ENCODE data around the gene DNAJB9.

Gene DNAJB9

DNA sequence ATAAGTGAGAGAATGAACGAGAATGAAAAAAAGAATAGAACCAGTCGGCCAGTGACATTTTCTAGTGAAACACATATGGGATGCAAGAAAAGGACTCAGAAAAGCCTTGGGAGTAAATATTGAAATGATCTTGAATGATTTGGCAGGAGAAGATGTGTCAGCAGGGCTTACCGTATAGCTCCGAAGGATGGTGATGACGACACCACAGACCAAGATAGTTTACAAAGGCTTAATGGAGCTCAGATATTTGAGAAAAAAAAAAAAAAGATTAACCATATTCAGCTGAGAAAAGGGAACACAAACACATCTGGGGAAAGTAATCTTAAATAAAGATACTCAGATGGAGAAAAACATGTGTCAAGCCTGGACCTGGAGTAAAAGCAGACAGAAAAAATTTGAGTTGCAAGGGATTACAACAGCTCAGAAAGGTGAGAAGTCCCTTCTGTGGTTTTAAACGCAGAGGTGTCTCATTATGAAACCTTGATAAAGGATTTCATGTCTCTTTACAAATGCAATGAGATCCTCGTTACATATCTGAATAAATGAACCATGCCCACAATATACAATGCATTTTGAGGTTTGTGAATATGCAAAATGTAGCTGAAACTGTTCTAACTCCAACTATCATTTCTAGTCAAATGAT lies 36.0 kb downstream of the DNAJB9 start:
- TF ChIP-seq, protein P1, sequence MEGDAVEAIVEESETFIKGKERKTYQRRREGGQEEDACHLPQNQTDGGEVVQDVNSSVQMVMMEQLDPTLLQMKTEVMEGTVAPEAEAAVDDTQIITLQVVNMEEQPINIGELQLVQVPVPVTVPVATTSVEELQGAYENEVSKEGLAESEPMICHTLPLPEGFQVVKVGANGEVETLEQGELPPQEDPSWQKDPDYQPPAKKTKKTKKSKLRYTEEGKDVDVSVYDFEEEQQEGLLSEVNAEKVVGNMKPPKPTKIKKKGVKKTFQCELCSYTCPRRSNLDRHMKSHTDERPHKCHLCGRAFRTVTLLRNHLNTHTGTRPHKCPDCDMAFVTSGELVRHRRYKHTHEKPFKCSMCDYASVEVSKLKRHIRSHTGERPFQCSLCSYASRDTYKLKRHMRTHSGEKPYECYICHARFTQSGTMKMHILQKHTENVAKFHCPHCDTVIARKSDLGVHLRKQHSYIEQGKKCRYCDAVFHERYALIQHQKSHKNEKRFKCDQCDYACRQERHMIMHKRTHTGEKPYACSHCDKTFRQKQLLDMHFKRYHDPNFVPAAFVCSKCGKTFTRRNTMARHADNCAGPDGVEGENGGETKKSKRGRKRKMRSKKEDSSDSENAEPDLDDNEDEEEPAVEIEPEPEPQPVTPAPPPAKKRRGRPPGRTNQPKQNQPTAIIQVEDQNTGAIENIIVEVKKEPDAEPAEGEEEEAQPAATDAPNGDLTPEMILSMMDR (IDR thresholded peaks at IDR 0.05; ENCODE audit: low read depth, low read length), result no peak

DNA sequence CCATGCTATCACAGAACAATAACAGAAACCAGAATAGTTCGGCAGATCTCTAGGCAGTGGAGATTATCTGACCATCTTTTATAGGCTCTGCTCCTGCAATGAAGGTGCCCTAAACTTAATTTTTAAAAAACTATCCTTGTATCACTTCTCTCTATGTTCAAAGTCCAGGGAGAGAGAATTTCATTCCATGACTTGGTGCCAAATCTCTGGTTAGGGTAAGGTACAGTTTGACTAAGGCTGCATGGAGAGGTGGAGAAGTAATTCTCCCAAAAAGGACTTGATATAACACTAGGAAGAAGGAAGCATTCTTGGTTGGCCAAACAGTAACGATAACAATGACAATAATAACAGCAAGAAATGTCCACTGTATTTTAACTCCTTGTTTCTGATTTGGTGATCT lies 40.0 kb downstream of the DNAJB9 start:
- no peaks in the 10 kb centered on the region for H3K9me3 ChIP-seq (ENCODE audit: severe bottlenecking)
- no peaks in the 10 kb centered on the region for H3K36me3 ChIP-seq
- no peaks in the 10 kb centered on the region for H3K27me3 ChIP-seq (ENCODE audit: insufficient read depth, low read depth, severe bottlenecking)
- H3K4me3 ChIP-seq (ENCODE audit: low read depth, low read length), result no peak overlapping the region
- DNase-seq, result no peak
- no peak overlapping the region for H3K27ac ChIP-seq
- TF ChIP-seq, protein P1 (IDR thresholded peaks at IDR 0.05; ENCODE audit: low read depth, low read length), result no peak

More for the DNA sequence above, 36.0 kb downstream of the DNAJB9 start:
- no peaks in the 10 kb centered on the region for H3K9me3 ChIP-seq (ENCODE audit: severe bottlenecking)
- no peak overlapping the region for H3K4me3 ChIP-seq (ENCODE audit: low read depth, low read length)
- no peaks in the 10 kb centered on the region for H3K36me3 ChIP-seq
- no peak for DNase-seq
- H3K27me3 ChIP-seq (ENCODE audit: insufficient read depth, low read depth, severe bottlenecking), result no peaks in the 10 kb centered on the region
- H3K27ac ChIP-seq, result no peak overlapping the region

DNA sequence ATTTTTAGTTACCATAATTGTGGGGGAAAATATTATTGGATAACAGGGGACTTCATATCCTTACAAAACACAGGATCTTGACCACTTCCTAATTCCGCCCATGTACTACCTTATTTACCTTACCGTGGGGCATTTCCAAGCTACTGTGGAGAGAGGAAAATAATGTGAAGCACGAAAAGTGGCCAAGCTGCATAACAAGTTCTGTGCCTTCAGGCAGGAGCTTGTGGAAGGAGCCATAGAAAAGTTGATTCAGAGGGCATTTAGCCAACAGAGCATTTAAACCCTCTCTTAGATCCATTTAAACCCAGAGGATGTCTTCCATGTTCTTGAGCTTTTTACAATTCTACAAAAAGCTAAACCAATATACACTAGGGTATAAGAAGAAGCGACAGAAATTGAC lies 41.6 kb downstream of the DNAJB9 start:
- H3K27me3 ChIP-seq (ENCODE audit: insufficient read depth, low read depth, severe bottlenecking), result no peaks in the 10 kb centered on the region
- no peak overlapping the region for H3K27ac ChIP-seq
- no peak overlapping the region for H3K4me3 ChIP-seq (ENCODE audit: low read depth, low read length)
- no peaks in the 10 kb centered on the region for H3K36me3 ChIP-seq
- TF ChIP-seq, protein P1 (IDR thresholded peaks at IDR 0.05; ENCODE audit: low read depth, low read length), result no peak
- no peaks in the 10 kb centered on the region for H3K9me3 ChIP-seq (ENCODE audit: severe bottlenecking)
- no peak for DNase-seq

DNA sequence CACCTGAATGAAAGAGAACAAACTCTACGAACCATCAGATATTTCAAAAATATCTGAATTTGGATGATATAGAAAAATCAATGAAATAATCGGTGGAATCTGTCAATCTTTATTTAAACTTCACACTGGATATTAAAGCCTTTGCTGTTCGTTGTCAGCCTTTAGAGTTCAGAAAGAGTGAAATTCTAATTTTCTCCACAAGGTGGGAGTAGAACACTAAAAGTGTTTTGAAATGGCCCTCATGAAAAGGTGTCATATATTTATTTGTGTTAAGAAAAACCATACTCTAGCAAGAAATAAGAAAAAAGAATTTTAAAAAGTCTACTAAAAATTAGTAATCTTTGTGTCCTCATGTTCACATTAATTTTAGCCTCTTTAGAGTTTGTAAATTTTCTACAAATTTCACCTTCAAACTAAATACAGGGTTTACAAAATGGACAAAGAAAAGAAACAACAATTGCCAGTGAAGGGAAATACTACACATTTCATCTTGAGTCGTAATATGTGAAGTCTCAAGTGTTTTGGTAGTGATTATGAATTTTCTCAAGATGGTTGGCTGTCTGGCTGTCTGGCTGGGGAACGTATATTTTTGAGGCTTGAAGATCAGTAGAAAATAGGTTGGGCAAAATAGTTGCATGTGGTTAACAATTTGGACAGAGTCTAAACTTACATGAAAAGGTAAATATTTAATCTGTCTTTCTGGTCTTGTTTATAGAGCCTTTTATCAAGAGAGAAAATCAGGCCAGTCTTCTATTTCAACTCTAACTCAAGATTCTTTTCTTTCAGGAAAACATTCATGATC lies 43.7 kb downstream of the DNAJB9 start:
- Histone ChIP-seq H3K27me3 (ENCODE audit: insufficient read depth, low read depth, severe bottlenecking) (no peaks in the 10 kb centered on the region), H3K27ac (no peak overlapping the region), H3K4me3 (ENCODE audit: low read depth, low read length) (no peak overlapping the region), H3K9me3 (ENCODE audit: severe bottlenecking) (no peaks in the 10 kb centered on the region), H3K36me3 (no peaks in the 10 kb centered on the region)
- TF ChIP-seq, protein P1 (IDR thresholded peaks at IDR 0.05; ENCODE audit: low read depth, low read length), result no peak
- no peak for DNase-seq

DNA sequence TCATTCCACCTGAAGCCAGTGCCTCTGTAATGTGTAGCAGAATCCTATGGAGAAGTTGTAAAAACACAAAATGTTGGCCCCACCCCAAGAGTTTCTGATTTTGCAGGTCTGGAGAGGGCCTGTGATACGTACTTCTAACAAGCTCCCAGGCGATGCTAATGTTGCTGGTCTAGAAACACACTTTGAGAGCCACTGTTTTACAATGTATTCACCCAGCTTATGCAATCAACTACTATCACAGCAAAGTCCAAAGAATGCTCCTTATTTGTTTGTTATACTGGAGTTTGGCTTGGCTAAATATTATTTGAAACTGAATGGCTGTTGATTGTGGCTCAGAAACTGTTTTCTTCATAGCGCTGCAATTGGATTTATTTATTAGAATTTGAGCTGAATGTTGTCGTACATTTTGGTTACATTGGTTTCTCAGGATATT lies 44.3 kb downstream of the DNAJB9 start:
- TF ChIP-seq, protein P1 (IDR thresholded peaks at IDR 0.05; ENCODE audit: low read depth, low read length), result no peak
- no peak overlapping the region for H3K4me3 ChIP-seq (ENCODE audit: low read depth, low read length)
- H3K27me3 ChIP-seq (ENCODE audit: insufficient read depth, low read depth, severe bottlenecking), result no peaks in the 10 kb centered on the region
- DNase-seq, result no peak
- no peaks in the 10 kb centered on the region for H3K9me3 ChIP-seq (ENCODE audit: severe bottlenecking)
- no peak overlapping the region for H3K27ac ChIP-seq
- H3K36me3 ChIP-seq, result no peaks in the 10 kb centered on the region
